ENCODE measurements around the gene MIOX. TPM values are rescaled to one million over a fixed set of nuclear protein-coding genes. Genes with fewer than 3 reads are reported as not detected.

The MIOX gene
- total and polyA plus RNA-seq, 9 of the 15 experiments (the other 6 are each of a cell fraction or from before 2014, with no cell fraction given): 0.08 TPM; not detected in 8

- intact Hi-C loops (cut with micrococcal nuclease) (no loop called here), in situ Hi-C loops (cut with MboI) (no loop called here)
- Histone ChIP-seq H4K20me1 (replicated peaks; ENCODE audit: control insufficient read depth, insufficient read depth, low read length) (no peaks in the 10 kb centered on the region), H3K9me1 (ENCODE audit: control insufficient read depth, insufficient read depth, low read length) (no peaks in the 10 kb centered on the region), H3K27ac (ENCODE audit: extremely low read depth, low read depth, low read length) (no peak within 1 kb of the TSS), H3K4me1 (replicated peaks in 1 of 2; ENCODE audit: control insufficient read depth in 2 of 2, insufficient read depth in 2 of 2, low read length in 2 of 2) (peaks cover 4 to 60% of the 10 kb centered on the region in 2 experiments; a peak in 3 of 5 replicates), H3K36me3 (ENCODE audit: control insufficient read depth, insufficient read depth, low read length) (no peaks in the 10 kb centered on the region), H3K9me3 (replicated peaks; ENCODE audit: control insufficient read depth, insufficient read depth, low read depth, low read length) (no peaks in the 10 kb centered on the region), H3K4me3 (peak within 1 kb of the TSS; percentile 55), H2AFZ (ENCODE audit: low read depth, low read length) (peak within 1 kb of the TSS; percentile 55; the same call in 1 of the 2 replicates), H3K9ac (ENCODE audit: insufficient read depth in 1 of 2, low read depth in 2 of 2, low read length in 2 of 2) (peak within 1 kb of the TSS; percentile 70 to 80; a peak in 3 of 4 replicates), H3K4me2 (ENCODE audit: insufficient read depth, low read length) (peak within 1 kb of the TSS; percentile 74), H3K27me3 (ENCODE audit: control insufficient read depth in 2 of 2, insufficient read depth in 2 of 2, low read length in 2 of 2) (no peaks in the 10 kb centered on the region), H3K79me2 (ENCODE audit: control insufficient read depth, insufficient read depth, low read length) (no peaks in the 10 kb centered on the region)
- ChIA-PET CTCF (ENCODE audit: low intra/inter-chr PET ratio) (no interaction called here), POLR2A (interaction anchor here (0.7 kb wide), 1 partner anchor 83 kb away, joined by 3 read pairs; no protein-coding TSS in a partner anchor)
- peak; percentile 81 for ATAC-seq
- FAIRE-seq: no peak
- 10% methylated on average over 4 of the region's 70 CpGs for WGBS (ENCODE audit: insufficient coverage, low coverage, missing lambda C conversion rate)
- peak; percentile 46 to 77 (median 72) for DNase-seq (ENCODE audit: extremely low read depth in 1 of 4, low spot score in 3 of 4)
- BruUV-seq (replicated peaks): no TSS peak
- TF ChIP-seq ZFP91 (CRISPR knock-in tag; IDR thresholded peaks at IDR 0.05) (no peak), SAFB (IDR thresholded peaks at IDR 0.05; ENCODE audit: borderline replicate concordance, low read depth, low read length) (no peak), SUPT5H (IDR thresholded peaks at IDR 0.05) (no peak), RBFOX2 (IDR thresholded peaks at IDR 0.05; ENCODE audit: low read depth, low read length) (peak; percentile 79), TFAP4 (CRISPR knock-in tag; IDR thresholded peaks at IDR 0.05; ENCODE audit: borderline replicate concordance) (0 out of 2 replicates have a peak, but pooled peaks have one; percentile 4), CEBPG (CRISPR knock-in tag; IDR thresholded peaks at IDR 0.05) (peak; percentile 93), CEBPG (tag; conservative IDR thresholded peaks at IDR 0.05 in 1 of 2, IDR thresholded peaks at IDR 0.05 in 1 of 2) (peak; percentile 72 to 77), ZFP36 (IDR thresholded peaks at IDR 0.05; ENCODE audit: low read depth, low read length, partially characterized antibody) (no peak), UBTF (IDR thresholded peaks at IDR 0.05; ENCODE audit: borderline replicate concordance in 1 of 2, low read depth in 2 of 2, low read length in 2 of 2) (no peak), LCOR (CRISPR knock-in tag; IDR thresholded peaks at IDR 0.05) (no peak), ZNF668 (CRISPR knock-in tag; IDR thresholded peaks at IDR 0.05) (no peak), ATF4 (CRISPR knock-in tag; IDR thresholded peaks at IDR 0.05) (peak; percentile 86), EP400 (IDR thresholded peaks at IDR 0.05) (peak; percentile 64), BMI1 (IDR thresholded peaks at IDR 0.05; ENCODE audit: low read length) (no peak), ZNF311 (CRISPR knock-in tag; IDR thresholded peaks at IDR 0.05) (no peak), NUFIP1 (IDR thresholded peaks at IDR 0.05; ENCODE audit: partially characterized antibody) (no peak)
Measured at GRCh38 chr22:50481440-50482106, 5.1 kb upstream of the MIOX start, which contains the start of gene ADM2. Gene ADM2, plus strand, starts transcription at chr22:50481543. Its CDS starts 305 bp downstream, at chr22:50481848.
